Stimulated activated CD4-positive, alpha-beta T cell treated with anti-CD3 and anti-CD28 coated beads, TNF-alpha, amount 100 ng/mL, for 24 hours (primary cell): ENCODE data around the gene IQCE.
A peak's percentile ranks its signal among the peaks of the same experiment; 100 is the strongest.

Experiments used
- DNase-seq, 3 experiments: peaks; one replicate each; pipeline ENCODE4 v3.0.0-alpha.2; 2020; ENCODE audit warnings: low read depth in 3 of 3

Gene IQCE

GRCh38 chr7:2558629-2559282 is at the start of gene IQCE:
TSS of gene IQCE (plus strand) at chr7:2558979. CDS start at chr7:2559182, 203 bp downstream.
- DNase-seq = peak; percentile 75 to 92 (median 88)

- no peak for DNase-seq
Observed at GRCh38 chr7:2509298-2509906, 49.4 kb upstream of the IQCE start.

- no peak for DNase-seq
Observed at GRCh38 chr7:2510130-2510776, 48.5 kb upstream of the IQCE start.

- DNase-seq = peak in 1 of 3 experiments; percentile 52
Observed at GRCh38 chr7:2510909-2511768, 47.6 kb upstream of the IQCE start.

- DNase-seq = no peak
Observed at GRCh38 chr7:2511769-2512168, 47.0 kb upstream of the IQCE start.

- DNase-seq = no peak
Observed at GRCh38 chr7:2512179-2512661, 46.6 kb upstream of the IQCE start.

- DNase-seq = no peak
Observed at GRCh38 chr7:2512713-2513112, 46.1 kb upstream of the IQCE start.

GRCh38 chr7:2513702-2514101 is 45.1 kb upstream of the IQCE start:
- DNase-seq = no peak

GRCh38 chr7:2514473-2515423 is 44.0 kb upstream of the IQCE start:
- no peak for DNase-seq

GRCh38 chr7:2515424-2516193 is 43.2 kb upstream of the IQCE start:
- DNase-seq = no peak

GRCh38 chr7:2516194-2516555 is 42.6 kb upstream of the IQCE start:
- DNase-seq = no peak

- DNase-seq = no peak
Observed at GRCh38 chr7:2517026-2517425, 41.8 kb upstream of the IQCE start.

- no peak for DNase-seq
Observed at GRCh38 chr7:2517678-2518507, 40.9 kb upstream of the IQCE start.

- DNase-seq = no peak
Observed at GRCh38 chr7:2518737-2519118, 40.1 kb upstream of the IQCE start.

GRCh38 chr7:2519119-2519930 is 39.5 kb upstream of the IQCE start, which contains the start of gene LFNG:
TSS of gene LFNG (plus strand) at chr7:2519774. CDS start at chr7:2519862, 88 bp downstream.
- DNase-seq = peak; percentile 66 to 85 (median 70)

- no peak for DNase-seq
Observed at GRCh38 chr7:2520131-2520760, 38.5 kb upstream of the IQCE start.

- DNase-seq = no peak
Observed at GRCh38 chr7:2520761-2521290, 38.0 kb upstream of the IQCE start.

- no peak for DNase-seq
Observed at GRCh38 chr7:2521341-2521745, 37.4 kb upstream of the IQCE start.
